ENCODE results near the gene PDCD6IP. TPM values are rescaled to one million over a fixed set of nuclear protein-coding genes. Genes with fewer than 3 reads are reported as not detected.
"Not testable (repeated sequence)": the region's sequence is repeated elsewhere in the genome, so short reads cannot be mapped to it uniquely, and the experiment has no call there.

PDCD6IP gene
- total RNA-seq, 1 donor from 2014 or later = 51.7 TPM

- H3K27ac ChIP-seq (ENCODE audit: low read depth, low read length) = no peak overlapping the region
- H3K4me1 ChIP-seq (ENCODE audit: control insufficient read depth in 3 of 3, insufficient read depth in 3 of 3, low read length in 3 of 3) = no peaks in the 10 kb centered on the region
- H3K4me3 ChIP-seq (ENCODE audit: low read length in 3 of 3) = no peak overlapping the region
- no peaks in the 10 kb centered on the region for H3K27me3 ChIP-seq (ENCODE audit: control insufficient read depth in 3 of 3, insufficient read depth in 3 of 3, low read length in 3 of 3)
- H3K9me3 ChIP-seq (ENCODE audit: control insufficient read depth in 3 of 3, low read length in 3 of 3) = no peaks in the 10 kb centered on the region
- peaks cover 0 to 12% (median 8%) of the 10 kb centered on the region in 3 donors for H3K36me3 ChIP-seq (ENCODE audit: control insufficient read depth in 3 of 3, insufficient read depth in 3 of 3, low read length in 3 of 3)
- no peak overlapping the region for H3K9ac ChIP-seq (ENCODE audit: low read depth in 1 of 3, low read length in 3 of 3)
Observed at GRCh38 chr3:33821989-33822388, 23.6 kb downstream of the PDCD6IP start.

DNA sequence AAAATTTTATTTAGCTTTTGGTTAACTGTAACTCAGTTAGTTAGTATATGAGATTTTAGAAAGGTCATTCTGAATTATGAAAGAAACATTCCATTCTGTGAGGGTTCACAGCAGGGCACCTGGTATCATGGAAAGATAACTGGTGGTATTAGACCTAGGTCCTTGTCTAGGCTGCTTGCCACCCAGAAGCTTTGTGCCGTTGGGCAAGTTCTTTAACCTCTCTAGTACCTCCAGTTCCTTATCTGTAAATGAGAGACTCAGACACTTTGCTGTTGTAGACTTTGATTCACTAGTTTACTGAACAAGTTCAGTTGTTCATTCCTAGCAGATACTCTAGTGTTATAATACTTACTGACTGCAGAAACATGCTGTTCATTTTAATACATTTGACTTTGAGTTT lies 25.4 kb downstream of the PDCD6IP start:
- H3K4me3 ChIP-seq (ENCODE audit: low read length in 3 of 3) = no peak overlapping the region
- H3K27me3 ChIP-seq (ENCODE audit: control insufficient read depth in 3 of 3, insufficient read depth in 3 of 3, low read length in 3 of 3) = no peaks in the 10 kb centered on the region
- no peak overlapping the region for H3K27ac ChIP-seq (ENCODE audit: low read depth, low read length)
- H3K4me1 ChIP-seq (ENCODE audit: control insufficient read depth in 3 of 3, insufficient read depth in 3 of 3, low read length in 3 of 3) = no peaks in the 10 kb centered on the region
- H3K9me3 ChIP-seq (ENCODE audit: control insufficient read depth in 3 of 3, low read length in 3 of 3) = no peaks in the 10 kb centered on the region
- no peak overlapping the region for H3K9ac ChIP-seq (ENCODE audit: low read depth in 1 of 3, low read length in 3 of 3)
- peaks cover 2 to 20% (median 18%) of the 10 kb centered on the region in 3 donors for H3K36me3 ChIP-seq (ENCODE audit: control insufficient read depth in 3 of 3, insufficient read depth in 3 of 3, low read length in 3 of 3)

DNA sequence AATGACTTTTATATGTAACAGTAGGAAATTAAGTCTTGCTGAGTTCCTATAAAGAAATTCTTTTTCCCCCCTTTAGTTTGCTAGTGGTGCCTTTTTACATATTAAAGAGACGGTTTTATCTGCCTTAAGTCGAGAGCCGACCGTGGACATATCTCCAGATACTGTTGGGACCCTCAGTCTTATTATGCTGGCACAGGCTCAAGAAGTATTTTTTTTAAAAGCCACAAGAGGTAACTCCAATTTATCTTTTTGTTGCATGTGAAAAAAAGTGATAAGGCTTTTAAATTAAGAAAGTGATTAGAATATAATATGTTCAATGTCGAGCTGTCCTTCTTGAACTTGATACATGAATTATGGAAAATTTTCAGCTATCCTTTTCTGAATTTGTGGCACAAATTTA lies 26.7 kb downstream of the PDCD6IP start:
- no peaks in the 10 kb centered on the region for H3K27me3 ChIP-seq (ENCODE audit: control insufficient read depth in 3 of 3, insufficient read depth in 3 of 3, low read length in 3 of 3)
- no peak overlapping the region for H3K27ac ChIP-seq (ENCODE audit: low read depth, low read length)
- no peaks in the 10 kb centered on the region for H3K4me1 ChIP-seq (ENCODE audit: control insufficient read depth in 3 of 3, insufficient read depth in 3 of 3, low read length in 3 of 3)
- no peak overlapping the region for H3K9ac ChIP-seq (ENCODE audit: low read depth in 1 of 3, low read length in 3 of 3)
- H3K4me3 ChIP-seq (ENCODE audit: low read length in 3 of 3) = no peak overlapping the region
- peaks cover 2 to 23% (median 18%) of the 10 kb centered on the region in 3 donors for H3K36me3 ChIP-seq (ENCODE audit: control insufficient read depth in 3 of 3, insufficient read depth in 3 of 3, low read length in 3 of 3)
- H3K9me3 ChIP-seq (ENCODE audit: control insufficient read depth in 3 of 3, low read length in 3 of 3) = no peaks in the 10 kb centered on the region

DNA sequence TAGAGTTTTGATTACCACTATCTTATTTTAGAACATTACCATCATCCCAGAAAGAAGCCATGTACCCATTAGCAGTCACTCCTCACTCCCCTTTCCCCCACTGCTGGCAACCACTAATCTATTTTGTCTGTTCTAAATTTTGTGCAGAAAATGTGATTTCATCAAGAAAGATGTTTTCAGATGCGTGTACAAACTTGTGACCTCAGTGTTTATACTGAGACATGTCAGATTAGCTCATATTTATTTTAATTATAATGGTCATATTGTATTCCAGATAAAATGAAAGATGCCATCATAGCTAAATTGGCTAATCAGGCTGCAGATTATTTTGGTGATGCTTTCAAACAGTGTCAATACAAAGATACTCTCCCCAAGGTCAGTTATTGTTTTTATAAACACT lies 27.8 kb downstream of the PDCD6IP start:
- H3K27ac ChIP-seq (ENCODE audit: low read depth, low read length) = no peak overlapping the region

GRCh38 chr3:33826688-33827087 lies 28.3 kb downstream of the PDCD6IP start:
- Histone ChIP-seq H3K9ac (ENCODE audit: low read depth in 1 of 3, low read length in 3 of 3) (no peak overlapping the region), H3K4me1 (ENCODE audit: control insufficient read depth in 3 of 3, insufficient read depth in 3 of 3, low read length in 3 of 3) (no peaks in the 10 kb centered on the region), H3K27ac (ENCODE audit: low read depth, low read length) (no peak overlapping the region), H3K4me3 (ENCODE audit: low read length in 3 of 3) (no peak overlapping the region), H3K27me3 (ENCODE audit: control insufficient read depth in 3 of 3, insufficient read depth in 3 of 3, low read length in 3 of 3) (no peaks in the 10 kb centered on the region), H3K36me3 (ENCODE audit: control insufficient read depth in 3 of 3, insufficient read depth in 3 of 3, low read length in 3 of 3) (peaks cover 3 to 24% (median 18%) of the 10 kb centered on the region in 3 donors), H3K9me3 (ENCODE audit: control insufficient read depth in 3 of 3, low read length in 3 of 3) (no peaks in the 10 kb centered on the region)

More for the DNA sequence above, 27.8 kb downstream of the PDCD6IP start:
- H3K4me3 ChIP-seq (ENCODE audit: low read length in 3 of 3) = no peak overlapping the region
- no peaks in the 10 kb centered on the region for H3K4me1 ChIP-seq (ENCODE audit: control insufficient read depth in 3 of 3, insufficient read depth in 3 of 3, low read length in 3 of 3)
- no peaks in the 10 kb centered on the region for H3K27me3 ChIP-seq (ENCODE audit: control insufficient read depth in 3 of 3, insufficient read depth in 3 of 3, low read length in 3 of 3)
- no peaks in the 10 kb centered on the region for H3K9me3 ChIP-seq (ENCODE audit: control insufficient read depth in 3 of 3, low read length in 3 of 3)
- H3K9ac ChIP-seq (ENCODE audit: low read depth in 1 of 3, low read length in 3 of 3) = no peak overlapping the region
- H3K36me3 ChIP-seq (ENCODE audit: control insufficient read depth in 3 of 3, insufficient read depth in 3 of 3, low read length in 3 of 3) = peaks cover 2 to 25% (median 18%) of the 10 kb centered on the region in 3 donors

GRCh38 chr3:33829720-33830119 lies 31.3 kb downstream of the PDCD6IP start:
- peaks cover 4 to 22% (median 6%) of the 10 kb centered on the region in 3 donors for H3K36me3 ChIP-seq (ENCODE audit: control insufficient read depth in 3 of 3, insufficient read depth in 3 of 3, low read length in 3 of 3)

DNA sequence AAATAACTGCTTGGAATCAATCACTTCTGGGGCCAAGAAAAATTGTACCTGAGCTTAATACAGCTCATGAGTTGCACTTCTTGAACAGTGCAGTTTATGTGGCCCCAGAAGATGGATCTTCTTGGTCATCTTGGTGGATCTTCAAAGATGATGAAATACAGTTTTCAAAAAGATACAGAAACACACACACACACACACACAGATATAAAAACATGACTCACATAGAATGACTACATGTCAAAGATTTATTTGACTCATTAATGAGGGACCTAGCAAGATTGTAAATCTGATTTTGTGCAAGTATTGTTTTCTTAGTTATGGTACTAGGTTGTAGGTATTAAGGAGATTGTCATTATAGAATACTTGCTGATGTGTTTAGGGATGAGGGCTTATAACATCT lies 32.6 kb downstream of the PDCD6IP start:
- H3K9ac ChIP-seq (ENCODE audit: low read depth in 1 of 3, low read length in 3 of 3) = no peak overlapping the region
- H3K36me3 ChIP-seq (ENCODE audit: control insufficient read depth in 3 of 3, insufficient read depth in 3 of 3, low read length in 3 of 3) = peaks cover 4 to 22% (median 6%) of the 10 kb centered on the region in 3 donors
- H3K4me1 ChIP-seq (ENCODE audit: control insufficient read depth in 3 of 3, insufficient read depth in 3 of 3, low read length in 3 of 3) = no peaks in the 10 kb centered on the region
- no peak overlapping the region for H3K27ac ChIP-seq (ENCODE audit: low read depth, low read length)
- no peak overlapping the region for H3K4me3 ChIP-seq (ENCODE audit: low read length in 3 of 3)
- no peaks in the 10 kb centered on the region for H3K27me3 ChIP-seq (ENCODE audit: control insufficient read depth in 3 of 3, insufficient read depth in 3 of 3, low read length in 3 of 3)
- H3K9me3 ChIP-seq (ENCODE audit: control insufficient read depth in 3 of 3, low read length in 3 of 3) = no peaks in the 10 kb centered on the region

More at GRCh38 chr3:33829720-33830119, 31.3 kb downstream of the PDCD6IP start:
- no peaks in the 10 kb centered on the region for H3K4me1 ChIP-seq (ENCODE audit: control insufficient read depth in 3 of 3, insufficient read depth in 3 of 3, low read length in 3 of 3)
- H3K4me3 ChIP-seq (ENCODE audit: low read length in 3 of 3) = no peak overlapping the region
- no peak overlapping the region for H3K27ac ChIP-seq (ENCODE audit: low read depth, low read length)
- no peak overlapping the region for H3K9ac ChIP-seq (ENCODE audit: low read depth in 1 of 3, low read length in 3 of 3)
- H3K9me3 ChIP-seq (ENCODE audit: control insufficient read depth in 3 of 3, low read length in 3 of 3) = no peaks in the 10 kb centered on the region
- H3K27me3 ChIP-seq (ENCODE audit: control insufficient read depth in 3 of 3, insufficient read depth in 3 of 3, low read length in 3 of 3) = no peaks in the 10 kb centered on the region

DNA sequence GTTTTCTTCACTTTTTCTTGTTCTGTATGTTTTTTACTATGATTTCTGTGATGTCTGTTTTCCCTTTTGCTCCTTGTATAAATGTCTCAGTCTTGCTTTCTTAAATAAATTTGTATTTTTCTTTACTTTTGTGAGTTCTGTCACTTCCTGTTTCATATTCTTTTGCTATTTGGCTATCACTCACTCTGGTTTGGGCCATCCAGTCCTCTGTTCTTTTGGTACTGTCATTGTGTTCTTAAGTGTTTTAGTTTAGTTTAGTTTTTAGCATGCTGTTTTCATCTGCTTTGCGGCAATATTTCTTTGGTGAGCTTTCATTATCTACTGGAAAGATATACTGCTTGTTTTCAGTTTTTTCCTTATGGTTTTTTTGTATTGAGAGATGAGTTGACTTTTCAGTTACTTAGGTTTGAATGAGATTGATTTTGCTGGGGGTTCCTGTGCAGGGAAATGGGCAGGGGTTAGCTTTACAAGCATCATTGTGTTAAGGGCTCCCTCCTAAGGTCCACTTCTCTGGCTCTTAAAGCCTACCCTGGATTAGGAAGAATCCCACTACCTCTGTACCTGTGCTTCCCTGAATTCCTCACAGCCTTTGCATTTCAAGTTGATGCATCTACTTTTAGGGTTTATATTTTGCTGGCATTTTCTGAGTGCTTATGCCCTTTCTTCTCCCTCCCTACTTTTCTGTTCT lies 35.1 kb downstream of the PDCD6IP start:
- Histone ChIP-seq H3K4me3 (ENCODE audit: low read length in 3 of 3) (no peak overlapping the region), H3K27me3 (ENCODE audit: control insufficient read depth in 3 of 3, insufficient read depth in 3 of 3, low read length in 3 of 3) (no peaks in the 10 kb centered on the region), H3K9me3 (ENCODE audit: control insufficient read depth in 3 of 3, low read length in 3 of 3) (no peaks in the 10 kb centered on the region), H3K27ac (ENCODE audit: low read depth, low read length) (no peak overlapping the region), H3K9ac (ENCODE audit: low read depth in 1 of 3, low read length in 3 of 3) (no peak overlapping the region), H3K36me3 (ENCODE audit: control insufficient read depth in 3 of 3, insufficient read depth in 3 of 3, low read length in 3 of 3) (peaks cover 0 to 9% (median 2%) of the 10 kb centered on the region in 3 donors), H3K4me1 (ENCODE audit: control insufficient read depth in 3 of 3, insufficient read depth in 3 of 3, low read length in 3 of 3) (no peaks in the 10 kb centered on the region)

- Histone ChIP-seq H3K27me3 (ENCODE audit: control insufficient read depth in 3 of 3, insufficient read depth in 3 of 3, low read length in 3 of 3) (no peaks in the 10 kb centered on the region), H3K36me3 (ENCODE audit: control insufficient read depth in 3 of 3, insufficient read depth in 3 of 3, low read length in 3 of 3) (peaks cover 0 to 9% (median 5%) of the 10 kb centered on the region in 3 donors), H3K4me3 (ENCODE audit: low read length in 3 of 3) (no peak overlapping the region), H3K27ac (ENCODE audit: low read depth, low read length) (no peak overlapping the region), H3K9ac (ENCODE audit: low read depth in 1 of 3, low read length in 3 of 3) (no peak overlapping the region), H3K9me3 (ENCODE audit: control insufficient read depth in 3 of 3, low read length in 3 of 3) (no peaks in the 10 kb centered on the region), H3K4me1 (ENCODE audit: control insufficient read depth in 3 of 3, insufficient read depth in 3 of 3, low read length in 3 of 3) (no peaks in the 10 kb centered on the region)
Observed at GRCh38 chr3:33834096-33834453, 35.6 kb downstream of the PDCD6IP start.

DNA sequence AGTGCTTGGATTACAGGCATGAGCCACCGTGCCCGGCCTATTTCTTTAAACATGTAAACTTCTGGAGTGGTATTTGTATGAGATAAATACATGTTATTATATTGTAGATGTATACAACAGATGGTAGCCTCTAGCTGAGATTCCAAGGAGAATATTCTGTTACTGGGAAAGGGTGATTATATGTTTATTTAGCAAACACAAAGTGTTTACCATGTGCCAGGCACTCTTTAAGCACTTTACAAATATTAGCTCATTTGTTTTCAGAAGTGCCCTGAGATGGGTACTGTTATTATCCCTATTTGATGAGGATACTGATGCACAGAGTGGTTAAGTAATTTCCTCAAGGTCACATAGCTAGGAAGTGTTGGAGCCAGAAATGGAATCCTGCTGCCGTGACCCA lies 38.8 kb downstream of the PDCD6IP start:
- not testable (repeated sequence) for H3K36me3 ChIP-seq (ENCODE audit: control insufficient read depth in 3 of 3, insufficient read depth in 3 of 3, low read length in 3 of 3); H3K27ac ChIP-seq (ENCODE audit: low read depth, low read length); H3K27me3 ChIP-seq (ENCODE audit: control insufficient read depth in 3 of 3, insufficient read depth in 3 of 3, low read length in 3 of 3); H3K9ac ChIP-seq (ENCODE audit: low read depth in 1 of 3, low read length in 3 of 3); H3K4me1 ChIP-seq (ENCODE audit: control insufficient read depth in 3 of 3, insufficient read depth in 3 of 3, low read length in 3 of 3); H3K4me3 ChIP-seq (ENCODE audit: low read length in 3 of 3); H3K9me3 ChIP-seq (ENCODE audit: control insufficient read depth in 3 of 3, low read length in 3 of 3)

All from skeletal muscle tissue (tissue), 4 donors.